ENCODE measurements around the gene ZNF532.

Gene ZNF532

DNA sequence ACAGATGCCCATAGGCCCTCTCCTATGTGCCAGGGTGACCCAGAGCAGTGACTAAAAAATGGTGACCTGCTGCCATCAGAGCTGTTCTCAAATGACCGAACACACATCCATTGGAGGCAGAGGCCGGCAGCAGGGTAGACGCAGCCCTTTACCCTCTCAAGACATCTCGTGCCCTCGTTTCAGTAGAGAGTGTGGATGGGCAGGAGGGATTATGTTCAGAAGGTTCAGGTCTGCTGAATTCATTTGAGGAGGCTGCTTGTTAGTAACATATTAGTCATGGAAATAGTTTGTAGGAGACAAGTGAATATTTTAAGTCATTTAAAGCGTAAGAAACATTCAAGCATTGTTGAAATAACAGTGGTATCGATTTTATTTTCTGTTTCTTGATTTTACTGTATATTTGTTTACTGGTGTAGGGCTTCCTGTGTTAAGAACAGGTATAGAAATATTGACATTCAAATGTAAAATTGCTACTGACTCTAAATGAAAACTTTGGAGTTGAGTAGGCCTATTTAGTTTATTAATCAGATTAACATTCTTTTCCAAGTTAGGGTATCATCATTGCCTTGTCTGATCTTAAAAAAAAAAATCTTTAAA is 82.6 kb downstream of the ZNF532 start:
- no peak for DNase-seq

GRCh38 chr18:58949031-58949430 is 84.4 kb downstream of the ZNF532 start:
- no peak for DNase-seq

DNA sequence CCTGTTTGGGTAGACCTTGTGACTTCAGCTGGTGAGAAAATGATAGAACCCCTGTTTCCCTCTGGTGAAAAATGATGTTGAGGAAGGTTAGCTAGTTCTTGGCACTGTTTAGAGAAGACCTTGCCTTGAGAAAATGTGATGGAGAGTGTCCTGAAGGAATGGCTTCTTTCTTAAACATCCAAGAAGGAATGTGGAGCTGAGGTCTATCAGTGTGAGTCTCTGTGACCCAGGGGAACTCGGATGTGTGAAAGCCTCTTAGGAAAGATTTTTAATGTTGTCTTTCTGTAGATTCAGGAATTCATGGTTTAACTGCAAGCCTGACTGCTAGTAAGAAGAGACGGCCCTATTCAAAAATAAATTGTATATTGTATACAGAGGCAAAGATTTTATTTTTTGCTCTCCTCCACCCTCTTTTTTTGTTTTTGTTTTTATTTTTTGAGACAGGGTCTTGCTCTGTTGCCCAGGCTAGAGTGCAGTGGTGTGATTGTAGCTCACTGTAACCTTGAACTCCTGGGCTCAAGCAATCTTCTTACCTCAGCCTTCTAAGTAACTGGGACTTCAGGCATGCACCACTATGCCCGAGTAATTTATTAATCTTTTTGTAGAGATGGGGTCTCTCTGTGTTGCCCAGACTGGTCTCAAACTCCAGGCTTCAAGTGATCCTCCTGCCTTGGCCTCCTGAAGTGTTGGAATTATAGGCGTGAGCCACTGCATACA is 87.5 kb downstream of the ZNF532 start:
- no peak for DNase-seq

- no peak for DNase-seq
These were observed 88.2 kb downstream of the ZNF532 start for GRCh38 chr18:58952858-58953257.

DNA sequence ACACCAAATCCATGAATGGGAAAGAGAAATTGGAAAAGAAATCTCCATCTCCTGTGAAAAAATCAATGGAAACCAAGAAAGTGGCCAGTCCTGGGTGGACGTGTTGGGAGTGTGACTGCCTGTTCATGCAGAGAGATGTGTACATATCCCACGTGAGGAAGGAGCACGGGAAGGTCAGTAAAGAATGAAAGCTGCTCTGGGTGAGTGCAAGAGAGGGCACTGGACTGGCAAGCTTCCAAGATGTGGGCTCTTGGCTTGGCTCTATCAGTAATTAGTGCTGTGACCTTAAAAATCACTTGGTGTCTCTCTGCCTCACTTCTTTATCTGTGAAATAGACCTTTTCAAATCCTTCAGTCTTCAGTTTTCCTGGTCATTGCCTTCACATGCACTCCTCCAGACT is 89.0 kb downstream of the ZNF532 start:
- DNase-seq: no peak

GRCh38 chr18:58955001-58955400 is 90.3 kb downstream of the ZNF532 start:
- DNase-seq: no peak

DNA sequence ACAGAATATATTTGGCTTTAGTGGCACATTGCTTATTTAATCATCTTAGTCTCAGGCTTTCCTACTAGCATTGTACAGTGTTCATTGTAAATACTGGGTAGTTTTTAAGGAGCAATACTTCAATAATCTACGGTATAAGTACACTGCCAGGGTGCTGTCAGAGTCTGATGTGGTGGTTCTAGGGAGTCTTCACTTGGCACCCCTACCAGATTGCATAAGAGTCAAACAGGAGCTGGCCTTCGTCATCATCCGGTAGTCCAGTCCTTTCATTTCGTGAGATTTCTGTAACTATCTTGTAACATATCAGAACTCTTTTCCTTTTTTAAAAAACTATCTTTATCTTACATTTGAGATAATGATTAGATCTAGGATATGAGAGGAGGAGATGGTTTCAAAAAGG is 91.1 kb downstream of the ZNF532 start:
- no peak for DNase-seq

DNA sequence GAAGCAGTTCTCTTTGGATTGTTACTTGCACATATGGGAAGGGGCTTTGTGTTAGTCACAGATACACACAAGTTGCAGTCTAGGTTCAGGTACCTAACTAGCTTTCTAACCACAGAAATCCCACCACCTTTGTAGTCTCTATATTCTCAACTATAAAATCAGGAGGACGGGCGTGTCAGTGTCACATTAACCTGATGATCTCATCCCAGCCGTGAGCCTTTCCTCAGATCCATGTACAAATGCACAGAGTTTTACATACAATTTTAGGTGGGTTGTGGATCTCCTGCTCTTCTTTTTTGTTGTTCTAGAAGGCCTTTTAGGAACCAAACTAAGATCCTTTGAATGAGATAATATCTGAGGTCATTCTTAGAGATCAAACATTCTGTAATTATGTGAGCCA is 94.0 kb downstream of the ZNF532 start:
- DNase-seq: no peak

DNA sequence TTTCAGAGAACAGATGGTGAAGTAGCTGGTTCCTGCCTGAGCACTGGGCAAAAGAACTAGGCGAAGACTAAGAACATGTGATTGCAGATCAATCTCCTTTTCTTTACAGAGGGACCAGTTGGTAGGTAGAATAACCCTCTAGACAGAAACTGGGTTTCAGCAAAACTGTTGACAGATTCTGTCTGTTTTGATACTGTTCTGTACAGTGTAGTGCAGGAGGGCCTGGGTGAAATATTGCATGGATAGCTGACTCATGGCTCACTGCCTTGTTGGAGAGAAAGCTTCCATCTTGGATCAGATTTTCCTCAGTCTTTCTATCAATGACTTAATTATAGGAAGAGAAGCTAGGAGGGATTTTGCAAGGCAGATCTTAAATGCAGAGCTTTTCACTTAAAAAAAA is 95.8 kb downstream of the ZNF532 start:
- DNase-seq: no peak

DNA sequence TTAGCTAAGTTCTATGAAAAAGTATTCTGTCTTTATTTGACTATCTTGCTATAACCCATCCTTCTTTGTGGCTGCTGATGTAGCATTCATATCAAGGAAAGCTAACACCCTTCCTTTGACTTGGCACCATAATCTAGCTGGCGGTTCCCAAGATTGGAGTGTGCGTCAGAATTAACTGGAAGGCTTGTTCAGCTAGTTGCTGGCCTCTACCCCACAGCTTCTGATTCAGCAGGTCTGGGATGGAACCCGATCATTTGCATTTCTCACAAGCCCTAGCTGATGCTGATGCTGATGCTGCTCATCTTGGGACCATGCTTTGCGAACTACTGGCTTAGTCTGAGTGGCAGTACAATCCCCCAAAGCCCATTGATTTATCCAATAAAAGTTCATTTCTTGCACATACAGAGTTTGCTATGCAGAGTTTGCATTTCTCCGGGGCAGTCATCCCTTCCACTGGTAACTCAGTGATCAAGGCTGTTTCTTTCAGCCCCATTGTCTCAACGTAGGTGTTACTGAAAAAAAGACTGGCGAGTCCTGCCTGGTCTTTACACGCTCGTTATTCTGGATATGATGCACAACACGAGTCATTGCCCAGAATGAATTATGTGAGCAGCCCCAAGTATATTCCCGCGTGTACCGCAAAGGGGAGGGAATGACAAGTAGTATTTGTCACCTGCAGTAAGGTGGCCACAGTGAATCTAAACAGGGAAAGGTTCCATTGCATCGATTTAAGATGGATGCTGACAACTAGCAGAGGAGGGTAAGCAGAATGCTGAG is 96.5 kb downstream of the ZNF532 start:
- no peak for DNase-seq

GRCh38 chr18:58962336-58962735 is 97.7 kb downstream of the ZNF532 start:
- no peak for DNase-seq

DNA sequence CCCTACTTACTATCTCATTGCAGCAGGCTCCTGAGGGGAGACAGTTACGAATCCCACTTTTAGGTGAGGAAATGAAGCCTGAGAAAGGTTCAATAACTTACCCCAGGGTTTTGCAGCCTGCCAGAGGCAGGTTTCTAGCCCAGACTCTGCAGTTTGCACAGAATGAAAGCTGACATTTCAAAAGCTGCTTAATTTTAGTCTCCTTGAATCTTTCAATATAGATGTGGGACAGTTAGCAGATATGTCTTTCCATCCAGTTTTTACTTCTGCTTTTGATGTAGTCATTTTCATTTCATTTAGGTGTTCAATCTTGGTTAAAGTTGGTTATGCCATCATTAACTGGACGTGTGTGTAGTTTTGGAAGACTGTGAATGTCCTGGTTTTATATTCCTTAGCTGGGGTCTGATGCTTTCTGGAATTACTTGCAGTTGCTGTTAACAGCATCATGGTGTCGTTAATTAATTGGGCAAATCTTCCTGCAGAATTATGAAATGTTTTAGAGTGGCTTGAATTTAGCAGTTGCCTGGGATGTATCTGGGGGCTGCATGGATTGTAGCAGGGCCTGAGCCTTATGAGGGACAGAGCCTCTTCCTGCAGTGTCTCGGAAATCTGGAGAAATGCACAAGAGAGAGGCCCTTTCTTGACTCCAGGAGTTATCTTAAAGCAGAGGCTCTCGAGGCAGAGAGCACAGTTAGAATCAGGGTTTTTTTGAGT is 100.8 kb downstream of the ZNF532 start:
- no peak for DNase-seq

DNA sequence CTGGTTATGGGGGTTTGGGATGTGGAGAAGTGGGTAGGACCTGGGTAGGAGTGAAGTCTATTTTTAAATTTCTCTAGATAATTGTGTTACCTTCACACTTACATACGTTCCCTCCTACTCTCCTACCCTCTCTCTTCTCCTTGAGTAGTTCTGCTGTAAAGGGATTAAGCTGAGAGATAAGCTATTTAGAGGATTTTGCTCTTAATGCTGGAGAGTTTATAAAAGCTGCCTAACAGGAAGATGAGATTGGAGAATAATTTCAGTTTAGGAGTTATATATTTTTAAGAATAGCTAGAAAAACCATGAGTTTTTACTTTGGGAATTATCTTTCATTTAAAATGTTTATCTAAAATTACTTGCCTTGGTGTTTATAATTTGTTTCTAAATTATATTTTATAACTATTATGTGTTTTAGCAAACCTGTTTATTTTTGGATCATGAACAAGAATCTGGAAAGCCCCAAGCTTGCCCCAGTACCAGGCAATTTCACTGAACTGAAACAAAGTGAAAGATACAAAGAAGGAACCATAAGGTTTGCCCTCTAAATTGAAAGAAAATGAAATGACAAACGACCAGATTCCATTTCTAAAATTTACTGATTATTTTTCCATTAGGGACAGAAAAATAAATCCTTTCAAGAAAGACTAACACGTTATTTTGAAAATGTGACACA is 101.5 kb downstream of the ZNF532 start:
- no peak for DNase-seq

DNA sequence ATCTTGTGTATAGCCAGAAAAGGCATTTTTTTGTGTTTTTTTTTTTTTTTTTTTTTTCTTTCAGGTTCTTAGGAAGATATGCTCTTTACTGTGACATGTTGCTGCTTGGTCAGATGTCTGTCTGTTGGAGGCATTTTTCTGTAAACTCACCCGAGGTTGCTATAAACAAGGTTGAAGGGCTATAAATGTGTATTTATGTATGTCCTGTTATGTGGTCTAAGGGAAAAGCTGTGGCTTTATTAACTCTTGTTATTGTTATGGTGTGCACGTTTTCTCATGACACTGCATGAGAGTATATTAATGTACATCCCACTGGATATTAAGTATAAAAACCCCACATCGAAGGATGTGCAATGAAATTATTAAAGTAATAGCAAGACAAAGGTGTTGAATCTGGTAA is 102.0 kb downstream of the ZNF532 start:
- DNase-seq: no peak

DNA sequence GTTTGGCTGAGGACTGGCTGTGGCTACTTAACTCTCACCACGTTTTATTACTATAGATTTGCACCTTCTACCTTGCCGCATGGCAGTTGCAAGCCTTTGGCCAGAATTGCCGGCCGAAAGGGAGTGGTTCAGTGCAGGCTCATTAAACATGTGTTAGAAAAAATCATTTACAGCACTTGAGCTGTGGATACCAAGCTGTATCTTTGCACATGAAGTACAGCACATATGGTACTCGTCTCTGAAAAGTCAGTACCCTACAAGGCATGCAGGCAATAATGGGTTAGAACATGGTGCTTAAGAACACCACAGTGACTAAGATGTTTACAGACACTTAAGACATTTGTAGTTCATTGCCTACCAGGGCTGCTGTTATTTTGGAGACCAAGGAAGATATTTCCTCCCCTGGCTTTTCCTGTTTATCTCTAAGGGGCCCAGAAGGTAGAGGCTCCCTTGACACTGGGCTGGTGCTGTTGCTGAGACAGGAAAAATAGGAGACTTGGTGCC is 103.1 kb downstream of the ZNF532 start:
- no peak for DNase-seq

GRCh38 chr18:58970943-58971790 is 106.5 kb downstream of the ZNF532 start:
- DNase-seq: no peak

GRCh38 chr18:58975296-58975695 is 110.6 kb downstream of the ZNF532 start:
- DNase-seq: no peak

DNA sequence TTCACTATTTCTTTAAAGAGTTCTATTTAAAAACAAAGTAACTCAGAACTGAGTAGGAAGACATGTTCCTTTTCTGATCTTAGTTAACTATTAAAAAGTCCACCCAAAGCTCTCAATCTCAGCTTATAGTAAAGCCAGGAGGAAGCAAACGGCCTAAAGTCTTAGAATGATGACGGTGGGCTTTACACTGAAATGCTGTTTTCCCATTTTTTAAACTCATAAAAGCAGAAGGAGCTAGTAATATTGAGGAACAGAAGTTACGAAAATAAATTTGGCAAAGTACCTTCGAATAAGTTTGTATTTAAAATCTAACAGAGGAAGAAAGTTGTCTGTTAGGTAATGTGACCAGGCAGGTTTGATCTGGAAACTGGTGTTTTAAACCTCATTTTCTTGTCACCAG is 111.1 kb downstream of the ZNF532 start:
- DNase-seq: no peak

GRCh38 chr18:58977223-58977622 is 112.5 kb downstream of the ZNF532 start:
- no peak for DNase-seq

DNA sequence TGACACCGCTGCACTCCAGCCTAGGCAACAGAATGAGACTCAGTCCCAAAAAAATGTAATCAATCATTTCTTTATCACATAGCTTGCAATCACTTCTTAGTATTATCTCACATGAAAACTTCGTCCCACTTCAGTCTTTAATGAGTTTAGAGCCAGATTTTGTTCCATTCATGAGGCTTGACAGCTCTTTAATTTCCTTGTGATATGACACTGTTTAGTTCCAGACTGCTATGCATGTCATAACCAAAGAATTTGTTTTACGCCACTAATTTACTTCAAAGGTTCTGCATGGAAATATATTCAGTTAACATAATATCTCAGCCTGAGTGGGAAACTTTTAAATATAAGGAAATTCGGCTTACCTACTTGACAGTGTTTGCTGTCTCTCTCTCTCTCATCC is 113.1 kb downstream of the ZNF532 start:
- DNase-seq: no peak

DNA sequence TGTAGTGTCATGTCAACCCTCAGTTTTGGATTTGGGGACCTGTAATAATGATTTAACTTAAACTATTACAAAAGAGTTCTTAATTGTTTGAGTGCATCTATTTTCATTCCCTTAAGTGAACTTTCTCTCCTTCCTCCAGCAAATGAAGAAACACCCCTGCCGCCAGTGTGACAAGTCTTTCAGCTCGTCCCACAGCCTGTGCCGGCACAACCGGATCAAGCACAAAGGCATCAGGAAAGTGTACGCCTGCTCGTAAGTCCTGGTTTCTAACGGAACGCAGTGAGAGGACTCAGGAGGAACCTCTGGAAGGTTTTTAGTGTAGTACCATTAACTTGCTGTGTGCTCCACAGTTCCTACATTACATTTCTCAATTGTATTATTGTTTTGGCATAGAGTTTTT is 114.2 kb downstream of the ZNF532 start:
- no peak for DNase-seq

- no peak for DNase-seq
These were observed 114.9 kb downstream of the ZNF532 start for GRCh38 chr18:58979615-58980014.
